ENCODE measurements around the gene SFXN2.
"Not testable (repeated sequence)": the region's sequence is repeated elsewhere in the genome, so short reads cannot be mapped to it uniquely, and the experiment has no call there.

The SFXN2 gene

GRCh38 chr10:102732661-102733060 is 18.2 kb downstream of the SFXN2 start:
- no peak for DNase-seq (ENCODE audit: low read depth)
- no peak for TF ChIP-seq CTCF (conservative IDR thresholded peaks at IDR 0.05; ENCODE audit: low read depth, low read length)
- H3K4me3 ChIP-seq (ENCODE audit: low read length) = no peak overlapping the region

GRCh38 chr10:102735065-102735562 is 20.7 kb downstream of the SFXN2 start:
- DNase-seq (ENCODE audit: low read depth) = no peak
- no peak for TF ChIP-seq CTCF (conservative IDR thresholded peaks at IDR 0.05; ENCODE audit: low read depth, low read length)
- no peak overlapping the region for H3K4me3 ChIP-seq (ENCODE audit: low read length)

- no peak for DNase-seq (ENCODE audit: low read depth)
- H3K4me3 ChIP-seq (ENCODE audit: low read length) = no peak overlapping the region
Measured at GRCh38 chr10:102738692-102739121, 24.3 kb downstream of the SFXN2 start.

GRCh38 chr10:102740229-102740628 is 25.8 kb downstream of the SFXN2 start:
- TF ChIP-seq CTCF (conservative IDR thresholded peaks at IDR 0.05; ENCODE audit: low read depth, low read length) = no peak

More at GRCh38 chr10:102738692-102739121, 24.3 kb downstream of the SFXN2 start:
- TF ChIP-seq CTCF (conservative IDR thresholded peaks at IDR 0.05; ENCODE audit: low read depth, low read length) = no peak

GRCh38 chr10:102741726-102742237 is 27.3 kb downstream of the SFXN2 start:
- no peak for TF ChIP-seq CTCF (conservative IDR thresholded peaks at IDR 0.05; ENCODE audit: low read depth, low read length)
- no peak overlapping the region for H3K4me3 ChIP-seq (ENCODE audit: low read length)
- no peak for DNase-seq (ENCODE audit: low read depth)

More at GRCh38 chr10:102740229-102740628, 25.8 kb downstream of the SFXN2 start:
- DNase-seq (ENCODE audit: low read depth) = no peak
- H3K4me3 ChIP-seq (ENCODE audit: low read length) = no peak overlapping the region

- not testable (repeated sequence) for H3K4me3 ChIP-seq (ENCODE audit: low read length); DNase-seq (ENCODE audit: low read depth)
Measured at GRCh38 chr10:102742313-102742712, 27.9 kb downstream of the SFXN2 start.

- DNase-seq (ENCODE audit: low read depth) = no peak
- peak overlapping the region; percentile 23 for H3K4me3 ChIP-seq (ENCODE audit: low read length)
Measured at GRCh38 chr10:102743078-102743587, 28.7 kb downstream of the SFXN2 start.

More at GRCh38 chr10:102743078-102743587, 28.7 kb downstream of the SFXN2 start:
- TF ChIP-seq CTCF (conservative IDR thresholded peaks at IDR 0.05; ENCODE audit: low read depth, low read length) = no peak

Measured in retinal pigment epithelial cell (primary cell).